HG03565 (cell line): Measurements from ENCODE around the gene NME4.
"Not testable (repeated sequence)": the region's sequence is repeated elsewhere in the genome, so short reads cannot be mapped to it uniquely, and the experiment has no call there.

ENCODE experiments used
- ATAC-seq: cut with Tn5 transposase; IDR thresholded peaks from one replicate; pipeline ENCODE4 v1.9.1; 2021; ENCODE audit warnings: mild to moderate bottlenecking, moderate library complexity; ENCODE audit not compliant: unreplicated experiment

Gene NME4

GRCh38 chr16:397135-397661 is at the start of gene NME4:
Gene NME4 (plus strand): TSS chr16:397199. CDS start chr16:397223, 24 bp downstream.
- ATAC-seq = no peak

- no peak for ATAC-seq
These were observed 49.8 kb upstream of the NME4 start for GRCh38 chr16:347203-347602.

GRCh38 chr16:348495-348894 is 48.5 kb upstream of the NME4 start:
- ATAC-seq = not testable (repeated sequence)

DNA sequence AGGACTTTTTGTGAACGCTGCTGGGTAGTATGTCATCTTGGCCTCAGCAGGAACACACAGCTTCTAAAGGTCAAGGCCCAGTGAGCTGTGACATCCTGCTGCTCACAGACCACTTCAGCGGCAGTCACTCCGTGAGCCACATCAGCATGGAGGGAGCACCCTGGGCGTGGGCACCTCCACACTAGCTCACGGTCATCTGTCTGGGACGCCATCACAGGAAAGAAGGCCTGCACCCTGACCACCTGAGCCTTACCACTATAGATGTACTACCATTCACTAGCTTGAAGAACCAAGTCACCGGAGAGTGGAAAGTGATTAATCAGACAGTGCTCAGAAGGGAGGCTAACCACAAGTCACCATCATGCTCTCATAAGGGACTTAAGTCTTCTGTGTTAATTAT is 47.8 kb upstream of the NME4 start:
- ATAC-seq = no peak

GRCh38 chr16:350203-350602 is 46.8 kb upstream of the NME4 start:
- ATAC-seq = no peak

DNA sequence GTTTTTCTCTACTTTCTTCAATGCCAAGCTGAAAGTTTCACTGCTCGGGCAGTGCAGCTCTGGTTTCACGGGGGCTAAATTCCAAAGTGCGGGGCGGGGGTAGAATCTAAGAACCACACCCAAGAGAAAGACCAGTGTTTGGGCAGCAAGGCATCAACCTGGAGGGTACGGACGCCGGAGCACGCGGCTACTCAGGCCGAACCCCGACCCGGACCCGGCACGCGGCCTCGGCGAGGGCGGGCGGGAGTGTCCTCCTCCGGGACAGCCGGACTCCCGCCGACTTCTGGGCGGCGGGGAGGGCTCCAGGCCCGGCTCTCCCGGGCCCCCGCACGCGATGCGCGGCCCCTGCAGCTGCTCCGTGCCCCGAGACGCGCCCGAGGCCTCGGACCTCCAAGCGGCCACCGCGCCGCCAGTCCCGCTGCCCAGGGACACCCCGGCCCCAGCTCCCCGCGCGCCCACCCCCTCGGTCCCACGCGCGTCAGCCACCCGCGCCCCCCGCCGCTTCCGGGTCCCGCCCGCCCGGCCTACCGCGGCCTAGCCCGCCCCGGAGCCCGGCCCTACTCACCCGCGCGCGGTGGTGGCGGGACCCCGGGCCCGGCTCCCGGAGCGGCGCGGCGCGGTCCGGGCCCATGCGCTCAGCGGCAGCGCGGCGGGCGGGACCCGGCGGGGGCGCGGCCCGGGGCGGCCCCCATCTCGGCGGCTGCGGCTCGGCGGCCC is 45.0 kb upstream of the NME4 start:
- ATAC-seq = peak; percentile 21

DNA sequence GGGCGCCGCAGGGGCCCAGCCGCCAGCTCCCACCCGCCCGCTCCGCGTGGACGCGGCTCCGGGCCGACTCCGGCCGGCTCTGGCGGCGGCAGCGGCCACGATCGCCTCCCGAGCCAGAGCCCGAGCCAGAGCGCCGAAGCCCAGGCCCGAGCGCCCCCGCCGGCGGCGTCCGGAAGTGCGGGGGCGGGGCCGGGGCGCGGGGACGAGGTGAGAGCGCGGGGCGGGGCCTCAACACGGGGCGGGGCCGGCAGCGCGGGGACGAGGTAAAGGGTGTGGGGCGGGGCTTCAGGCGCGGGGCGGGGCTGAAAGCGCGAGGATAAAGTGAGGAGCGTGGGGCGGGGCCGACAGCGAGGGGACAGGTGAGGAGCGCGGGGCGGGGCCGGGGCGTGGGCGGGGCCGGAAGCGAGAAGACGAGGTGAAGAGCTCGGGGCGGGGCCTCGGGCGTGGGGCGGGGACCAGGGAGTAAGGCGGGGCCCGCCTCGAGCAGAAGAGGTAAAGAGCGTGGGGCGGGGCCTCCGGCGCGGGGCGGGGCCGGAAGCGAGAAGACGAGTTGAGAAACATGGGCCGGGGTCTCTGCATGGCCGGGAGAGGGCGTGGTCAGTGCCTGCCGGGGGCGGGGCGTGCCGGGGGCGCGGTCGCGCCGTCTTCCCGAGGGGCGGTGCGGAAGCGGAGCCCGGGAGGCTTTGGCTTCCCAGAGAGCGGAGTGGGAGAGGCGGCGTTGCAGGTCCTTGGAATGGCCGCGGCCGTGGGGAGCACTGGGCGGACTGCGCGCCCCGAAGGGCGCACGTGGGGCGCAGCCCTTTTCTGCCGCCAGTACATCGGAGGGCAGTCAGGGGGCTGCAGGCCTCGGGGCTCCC is 44.2 kb upstream of the NME4 start, which contains the start of gene AXIN1:
AXIN1 (minus strand) TSS at position 177 of the 857 bp plus-strand sequence. CDS start 5,698 bp downstream, outside the sequence.
- peak; percentile 38 for ATAC-seq

DNA sequence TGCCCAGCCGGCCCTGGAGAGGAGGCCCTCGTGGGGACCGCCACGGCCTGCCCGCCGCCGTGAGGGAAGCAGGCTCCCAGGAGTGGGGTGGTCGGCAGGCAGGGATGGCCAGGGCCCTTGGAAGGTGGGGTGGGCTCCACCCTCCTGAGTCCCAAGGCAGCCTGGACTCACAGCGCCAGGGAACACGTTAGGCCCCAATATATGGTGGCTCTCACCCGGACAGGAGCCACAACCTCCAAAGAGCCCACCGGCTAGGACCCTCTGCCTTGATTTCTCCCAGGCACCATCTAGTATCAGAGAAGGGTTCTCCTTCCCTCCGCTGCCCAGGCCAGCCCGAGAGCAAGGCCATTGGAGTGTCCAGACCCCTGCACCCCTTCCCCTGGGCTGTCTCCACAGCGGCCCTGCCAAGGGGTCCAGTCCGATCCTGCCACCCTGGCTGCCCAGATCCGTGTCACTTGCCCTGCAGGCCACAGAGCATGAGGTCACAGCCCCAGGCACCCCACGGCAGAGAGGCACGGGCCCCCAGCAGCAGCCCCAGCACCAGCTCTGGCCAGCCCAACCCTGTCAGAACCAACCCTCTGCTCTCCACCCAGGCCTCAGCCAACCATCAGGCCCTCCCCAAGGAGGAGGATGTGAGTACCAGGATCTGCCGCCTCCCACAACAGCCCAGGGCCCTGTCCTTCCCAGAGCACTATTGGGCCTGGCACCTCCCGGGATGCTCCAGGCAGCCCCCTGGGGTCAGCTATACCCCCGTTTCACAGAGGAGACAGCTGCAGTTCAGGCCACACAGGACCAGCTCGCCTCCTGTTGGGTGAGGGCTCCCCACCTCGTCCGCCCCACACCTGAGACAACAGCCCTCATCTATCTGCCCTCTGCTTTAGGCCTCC is 43.4 kb upstream of the NME4 start:
- ATAC-seq = no peak

- no peak for ATAC-seq
These were observed 42.6 kb upstream of the NME4 start for GRCh38 chr16:354291-354881.

DNA sequence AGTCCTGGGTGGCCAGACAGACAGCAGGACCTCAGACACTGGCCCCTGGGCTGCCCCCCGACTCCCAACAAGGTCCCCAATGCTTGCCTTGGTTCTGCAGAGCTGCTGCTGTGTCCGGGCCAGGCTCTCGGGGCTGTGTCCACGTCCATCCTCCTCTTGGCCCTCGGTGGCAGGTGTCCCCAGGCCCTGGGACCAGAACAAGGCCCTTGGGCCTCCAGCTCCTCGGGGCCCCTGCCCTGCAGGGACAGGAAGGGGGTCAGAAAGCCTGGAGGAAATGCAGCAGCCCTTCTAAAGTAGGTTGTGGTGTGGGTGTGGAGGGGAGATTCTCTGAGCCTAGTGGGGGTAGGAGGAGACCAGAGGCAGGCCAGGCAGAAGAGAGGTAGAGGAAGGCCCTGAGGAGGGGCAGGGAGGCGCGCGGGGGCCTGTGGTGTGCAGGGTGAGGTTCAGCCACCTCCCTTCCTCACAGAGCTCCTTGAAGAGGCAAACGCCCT is 42.0 kb upstream of the NME4 start:
- no peak for ATAC-seq

DNA sequence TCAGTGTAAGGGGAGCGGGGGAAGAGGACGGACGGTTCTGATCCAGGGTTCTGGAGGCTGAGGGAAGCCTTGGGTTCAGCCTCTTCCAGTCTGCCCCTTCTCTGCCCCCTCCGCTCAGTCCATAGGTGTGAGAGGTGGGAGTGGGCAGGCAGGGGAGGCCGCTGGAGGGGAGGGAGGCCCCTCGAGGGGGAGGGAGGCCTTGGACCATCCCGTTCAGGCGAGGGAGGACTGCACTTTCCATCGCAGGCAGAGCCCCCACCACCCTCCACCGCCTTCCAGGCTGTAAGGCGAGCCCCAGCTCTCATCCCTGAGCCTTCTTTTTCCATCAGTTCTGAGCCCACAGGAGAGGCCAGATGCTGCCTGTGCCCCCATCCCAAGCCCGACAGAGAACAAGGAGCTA is 40.3 kb upstream of the NME4 start:
- no peak for ATAC-seq

DNA sequence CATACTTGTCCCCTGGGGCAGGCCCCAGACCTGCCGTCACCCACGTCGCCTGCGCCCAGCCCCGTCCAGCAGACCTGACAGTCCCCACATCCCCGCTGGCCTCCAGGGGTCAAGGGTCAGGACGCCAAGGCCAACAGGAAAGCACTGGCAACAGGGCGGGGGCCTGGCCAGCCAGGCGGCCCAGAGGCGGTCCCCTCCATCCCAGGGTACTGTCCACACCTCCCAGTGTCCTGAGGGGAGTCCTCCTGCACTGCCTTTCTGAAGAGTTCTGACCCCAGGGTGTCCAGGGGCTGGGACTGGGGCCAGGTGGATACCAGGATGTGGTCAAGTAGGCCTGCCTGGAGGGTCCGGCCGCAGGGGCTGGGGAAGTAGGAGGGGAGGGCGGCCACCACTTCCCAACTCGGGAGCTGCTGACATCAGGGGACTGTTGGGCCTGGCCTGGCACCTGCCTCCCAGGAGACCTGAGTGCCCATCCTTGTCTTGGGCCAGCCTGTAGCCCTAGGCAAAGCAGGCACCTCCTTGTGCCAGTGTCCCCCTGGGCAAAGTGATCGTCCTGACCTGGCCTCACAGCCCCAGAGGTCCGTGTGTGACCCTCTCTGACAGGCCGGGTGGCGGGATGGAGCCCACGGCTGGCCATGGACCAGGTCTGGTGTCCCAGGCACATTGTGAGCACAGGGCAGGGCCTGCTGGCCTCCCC is 37.8 kb upstream of the NME4 start:
- no peak for ATAC-seq

DNA sequence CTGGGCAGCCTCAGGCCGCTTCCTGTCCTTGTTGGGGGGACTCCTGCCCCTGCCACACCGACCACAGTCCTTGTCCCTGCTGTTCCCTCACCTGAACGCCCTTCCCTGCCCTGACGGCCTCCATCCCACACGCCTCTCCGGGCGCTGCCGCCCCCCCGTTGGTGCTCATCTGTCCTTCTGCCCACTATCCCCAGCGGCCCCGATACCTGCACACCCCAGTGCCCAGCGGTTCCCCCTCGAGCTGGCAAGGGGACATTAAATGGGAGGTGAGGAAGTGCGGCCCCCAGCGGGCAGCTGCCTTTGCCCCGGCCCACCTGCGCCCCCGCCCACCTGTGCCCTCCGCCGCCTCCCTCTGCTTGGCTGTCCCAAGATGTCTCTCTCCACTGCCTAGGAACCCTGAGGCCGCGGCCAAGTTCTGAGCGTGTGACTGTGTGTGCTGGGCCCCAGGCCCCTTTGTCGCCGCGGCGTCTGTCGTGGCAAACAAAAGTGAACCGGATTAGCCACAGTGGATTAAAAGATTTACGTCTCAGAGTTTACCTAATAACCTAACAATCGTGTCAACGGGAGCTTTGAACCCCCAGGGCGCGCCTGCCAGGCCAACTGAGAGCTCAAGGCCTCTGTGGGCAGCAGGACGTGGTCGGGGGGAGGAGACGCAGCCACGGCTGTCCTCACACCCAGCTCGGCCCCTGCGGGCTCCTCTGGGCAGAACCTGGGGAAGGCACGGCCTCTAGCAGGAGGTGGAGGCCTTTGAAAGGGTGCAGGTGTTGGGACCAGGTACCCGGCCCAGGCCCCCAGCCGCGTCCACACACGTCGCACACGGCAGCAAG is 36.9 kb upstream of the NME4 start:
- ATAC-seq = no peak

GRCh38 chr16:360698-361336 is 36.2 kb upstream of the NME4 start:
- no peak for ATAC-seq

GRCh38 chr16:361341-361871 is 35.6 kb upstream of the NME4 start:
- no peak for ATAC-seq

- ATAC-seq = no peak
These were observed 34.9 kb upstream of the NME4 start for GRCh38 chr16:361872-362701.

DNA sequence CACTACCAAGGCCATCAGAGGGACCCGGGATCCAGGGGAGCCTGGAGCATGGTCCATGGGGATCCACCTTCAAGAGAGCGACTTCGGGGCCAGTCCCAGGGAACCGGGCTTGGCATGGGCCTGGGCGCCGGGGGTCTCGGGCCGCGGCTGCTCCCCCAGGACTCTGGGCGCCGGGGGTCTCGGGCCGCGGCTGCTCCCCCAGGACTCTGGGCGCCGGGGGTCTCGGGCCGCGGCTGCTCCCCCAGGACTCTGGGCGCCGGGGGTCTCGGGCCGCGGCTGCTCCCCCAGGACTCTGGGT is 34.3 kb upstream of the NME4 start:
- ATAC-seq = not testable (repeated sequence)
